Activated naive CD4-positive, alpha-beta T cell treated with anti-CD3 and anti-CD28 coated beads, Interleukin-2, amount 50 U/mL, for 24 hours (primary cell): ENCODE measurements around the gene GLRB.

Experiments
- H3K27ac Mint-ChIP-seq: one replicate; pipeline ENCODE4 v1.8.0; 2021; ENCODE audit warnings: mild to moderate bottlenecking, mixed read lengths
- H3K27me3 Mint-ChIP-seq: one replicate; pipeline ENCODE4 v1.8.0; 2021; ENCODE audit warnings: mixed read lengths
- H3K36me3 Mint-ChIP-seq: one replicate; pipeline ENCODE4 v1.8.0; 2021; ENCODE audit warnings: mixed read lengths
- H3K4me1 Mint-ChIP-seq: one replicate; pipeline ENCODE4 v1.8.0; 2021; ENCODE audit warnings: mixed read lengths
- H3K4me3 Mint-ChIP-seq: one replicate; pipeline ENCODE4 v1.8.0; 2021; ENCODE audit warnings: mild to moderate bottlenecking, mixed read lengths
- H3K9me3 Mint-ChIP-seq: one replicate; pipeline ENCODE4 v1.8.0; 2021; ENCODE audit warnings: mixed read lengths

GLRB gene

GRCh38 chr4:157195374-157195773 is 119.4 kb downstream of the GLRB start:
- Mint-ChIP-seq H3K9me3 (no peaks in the 10 kb centered on the region), H3K4me1 (no peaks in the 10 kb centered on the region), H3K27ac (no peak overlapping the region), H3K4me3 (no peak overlapping the region), H3K36me3 (no peaks in the 10 kb centered on the region), H3K27me3 (no peaks in the 10 kb centered on the region)

- H3K27me3 Mint-ChIP-seq = no peaks in the 10 kb centered on the region
- H3K4me1 Mint-ChIP-seq = no peaks in the 10 kb centered on the region
- H3K9me3 Mint-ChIP-seq = no peaks in the 10 kb centered on the region
- H3K27ac Mint-ChIP-seq = no peak overlapping the region
- no peaks in the 10 kb centered on the region for H3K36me3 Mint-ChIP-seq
- no peak overlapping the region for H3K4me3 Mint-ChIP-seq
These were observed 120.1 kb downstream of the GLRB start for GRCh38 chr4:157196046-157196445.

GRCh38 chr4:157204634-157205244 is 128.8 kb downstream of the GLRB start:
- Mint-ChIP-seq H3K27ac (no peak overlapping the region), H3K27me3 (no peaks in the 10 kb centered on the region), H3K36me3 (no peaks in the 10 kb centered on the region), H3K4me3 (no peak overlapping the region), H3K9me3 (no peaks in the 10 kb centered on the region), H3K4me1 (no peaks in the 10 kb centered on the region)

- Mint-ChIP-seq H3K4me3 (no peak overlapping the region), H3K27ac (no peak overlapping the region), H3K27me3 (peaks cover 20% of the 10 kb centered on the region), H3K36me3 (no peaks in the 10 kb centered on the region), H3K9me3 (no peaks in the 10 kb centered on the region), H3K4me1 (peaks cover 4% of the 10 kb centered on the region)
These were observed 141.8 kb downstream of the GLRB start for GRCh38 chr4:157217708-157218107.

GRCh38 chr4:157219711-157220370 is 143.9 kb downstream of the GLRB start:
- peaks cover 4% of the 10 kb centered on the region for H3K4me1 Mint-ChIP-seq
- no peak overlapping the region for H3K4me3 Mint-ChIP-seq
- no peaks in the 10 kb centered on the region for H3K9me3 Mint-ChIP-seq
- no peaks in the 10 kb centered on the region for H3K36me3 Mint-ChIP-seq
- peaks cover 28% of the 10 kb centered on the region for H3K27me3 Mint-ChIP-seq
- H3K27ac Mint-ChIP-seq = no peak overlapping the region

- H3K4me3 Mint-ChIP-seq = no peak within 1 kb of the TSS
- H3K36me3 Mint-ChIP-seq = no peaks in the 10 kb centered on the region
- H3K27ac Mint-ChIP-seq = no peak within 1 kb of the TSS
- H3K9me3 Mint-ChIP-seq = no peaks in the 10 kb centered on the region
- H3K27me3 Mint-ChIP-seq = peaks cover 28% of the 10 kb centered on the region
- peaks cover 4% of the 10 kb centered on the region for H3K4me1 Mint-ChIP-seq
These were observed 144.5 kb downstream of the GLRB start, which contains the start of gene GRIA2 for GRCh38 chr4:157220371-157220881. GRIA2 (plus strand) TSS chr4:157220728; CDS start chr4:157221043, 315 bp downstream.

GRCh38 chr4:157221426-157221894 is 145.5 kb downstream of the GLRB start:
- peaks cover 28% of the 10 kb centered on the region for H3K27me3 Mint-ChIP-seq
- no peaks in the 10 kb centered on the region for H3K36me3 Mint-ChIP-seq
- H3K9me3 Mint-ChIP-seq = no peaks in the 10 kb centered on the region
- H3K4me1 Mint-ChIP-seq = peaks cover 4% of the 10 kb centered on the region
- no peak overlapping the region for H3K4me3 Mint-ChIP-seq
- H3K27ac Mint-ChIP-seq = no peak overlapping the region
